HCT116 (cell line): Measurements from ENCODE around the gene DOCK10. TPM values are rescaled to one million over a fixed set of nuclear protein-coding genes. Genes with fewer than 3 reads are reported as not detected.

Source experiments
- ATAC-seq: fragments of 200-7000 bp; cut with Tn5 transposase; 2 replicates; pipeline ENCODE4 v1.9.1; 2020; ENCODE audit warnings: mild to moderate bottlenecking, moderate library complexity
- BruUV-seq: library from RNA; stranded (reverse); fragments of 400-500 nt; replicated peaks from 2 replicates; lab custom pipeline; 2021; lab: Mats Ljungman, UMichigan
- CTCF ChIA-PET: fragments of 300-600 bp; sonication (Branson Sonifier 250); formaldehyde crosslinking; loops from one replicate; lab custom pipeline; 2021; ENCODE audit warnings: antibody characterized with exemption; lab: Charles Lee
- POLR2A ChIA-PET: fragments of 300-600, 350-600 bp; sonication (Branson Sonifier 250); formaldehyde crosslinking; loops from one replicate; lab custom pipeline; 2021; ENCODE audit warnings: antibody characterized with exemption; lab: Charles Lee
- RAD21 ChIA-PET, 2 experiments: fragments of 300-600 bp; sonication (Branson Sonifier 250); formaldehyde crosslinking; loops; one replicate each; lab custom pipeline; 2023; ENCODE audit warnings: low total read pairs in 2 of 2; ENCODE audit not compliant: uncharacterized antibody in 2 of 2, unreplicated experiment in 2 of 2, low non-redundant PET in 1 of 2; lab: Charles Lee
- DNase-seq: peaks from one replicate; pipeline ENCODE4 v3.0.0-alpha.2; 2010; ENCODE audit warnings: low read depth, low spot score
- H2AFZ ChIP-seq: fragments of 200-600 bp; shearing (Covaris generic), sonication (generic); 2 replicates; pipeline ENCODE4 v1.6.1; 2017; ENCODE audit warnings: low read depth, mixed run types, mixed read lengths, antibody characterized with exemption, low read length; ENCODE audit not compliant: poor library complexity, severe bottlenecking
- H3K27ac ChIP-seq: 2 replicates; pipeline ENCODE4 v1.5.1; 2012; ENCODE audit warnings: low read depth, low read length
- H3K27me3 ChIP-seq: fragments of 200-600 bp; sonication (generic); 2 replicates; pipeline ENCODE4 v1.6.1; 2016; ENCODE audit warnings: mixed run types, low read length, mixed read lengths; ENCODE audit not compliant: insufficient read depth
- H3K36me3 ChIP-seq, 2 experiments: fragments of 200-500 bp in 1 of 2; fragments of 200-600 bp in 1 of 2; sonication (Bioruptor generic) in 1 of 2; sonication (generic) in 1 of 2; 2 replicates each; pipeline versions ENCODE4 v1.5.1 to v1.6.1; 2014 to 2016; ENCODE audit warnings: low read length in 2 of 2, inconsistent platforms in 1 of 2, mixed read lengths in 1 of 2, mixed run types in 1 of 2; ENCODE audit not compliant: insufficient read depth in 2 of 2, control insufficient read depth in 1 of 2
- H3K4me1 ChIP-seq, 2 experiments: fragments of 200-600 bp in 1 of 2; sonication (generic) in 1 of 2; 2 replicates each; pipeline versions ENCODE4 v1.5.1 to v1.6.1; 2012 to 2017; ENCODE audit warnings: low read length in 2 of 2, inconsistent platforms in 1 of 2, mild to moderate bottlenecking in 1 of 2, mixed read lengths in 1 of 2, mixed run types in 1 of 2, moderate library complexity in 1 of 2; ENCODE audit not compliant: insufficient read depth in 2 of 2, control insufficient read depth in 1 of 2
- H3K4me2 ChIP-seq: fragments of 200-600 bp; sonication (generic); 2 replicates; pipeline ENCODE4 v1.6.1; 2017; ENCODE audit warnings: mixed run types, low read length, mixed read lengths
- H3K4me3 ChIP-seq, 2 experiments: fragments of 200-600 bp in 1 of 2; sonication (generic) in 1 of 2; replicated peaks in 1 of 2; 2 replicates each; pipeline ENCODE4 v1.5.1; 2011 to 2016; ENCODE audit warnings: low read length in 2 of 2, control low read depth in 1 of 2, low read depth in 1 of 2, mild to moderate bottlenecking in 1 of 2, mixed read lengths in 1 of 2, mixed run types in 1 of 2
- H3K79me2 ChIP-seq: fragments of 200-600 bp; sonication (generic); 2 replicates; pipeline ENCODE4 v1.6.1; 2017; ENCODE audit warnings: mild to moderate bottlenecking, mixed run types, low read length, moderate library complexity, mixed read lengths; ENCODE audit not compliant: insufficient read depth
- H3K9ac ChIP-seq: fragments of 200-600 bp; sonication (generic); 2 replicates; pipeline ENCODE4 v1.6.1; 2016; ENCODE audit warnings: low read length, mixed read lengths
- H3K9me2 ChIP-seq: fragments of 200-600 bp; sonication (generic), shearing (Covaris generic); 2 replicates; pipeline ENCODE4 v1.6.1; 2017; ENCODE audit warnings: mixed run types, mild to moderate bottlenecking, moderate library complexity; ENCODE audit not compliant: insufficient read depth
- H3K9me3 ChIP-seq, 2 experiments: fragments of 200-500 bp in 1 of 2; fragments of 200-600 bp in 1 of 2; sonication (Bioruptor generic) in 1 of 2; sonication (generic) in 1 of 2; 2 replicates each; pipeline ENCODE4 v1.6.1; 2014 to 2017; ENCODE audit warnings: low read length in 2 of 2, mixed read lengths in 2 of 2, inconsistent platforms in 1 of 2, low read depth in 1 of 2, mild to moderate bottlenecking in 1 of 2, mixed run types in 1 of 2, moderate library complexity in 1 of 2; ENCODE audit not compliant: control insufficient read depth in 1 of 2, insufficient read depth in 1 of 2
- H4K20me1 ChIP-seq: fragments of 200-600 bp; sonication (generic), shearing (Covaris generic); 2 replicates; pipeline ENCODE4 v1.6.1; 2017; ENCODE audit warnings: mixed run types, mild to moderate bottlenecking, moderate library complexity; ENCODE audit not compliant: insufficient read depth
- CEBPB ChIP-seq: IDR thresholded peaks from 2 replicates; pipeline ENCODE4 v1.6.1; 2012; ENCODE audit warnings: low read depth
- ELF1 ChIP-seq: IDR thresholded peaks from 2 replicates; pipeline ENCODE4 v1.6.1; 2012; ENCODE audit warnings: low read depth, borderline replicate concordance
- EZH2phosphoT487 ChIP-seq: fragments of 200-600 bp; IDR thresholded peaks from 2 replicates; pipeline ENCODE4 v1.6.1; 2018; ENCODE audit warnings: antibody characterized with exemption, borderline replicate concordance
- FOSL1 ChIP-seq: IDR thresholded peaks from 2 replicates; pipeline ENCODE4 v1.6.1; 2012; ENCODE audit warnings: low read depth
- POLR2AphosphoS5 ChIP-seq: IDR thresholded peaks from 2 replicates; pipeline ENCODE4 v1.6.1; 2011; ENCODE audit warnings: mild to moderate bottlenecking, low read depth, low read length, moderate library complexity
- RAD21 ChIP-seq: IDR thresholded peaks from 2 replicates; pipeline ENCODE4 v1.6.1; 2012; ENCODE audit warnings: low read depth, mild to moderate bottlenecking
- REST ChIP-seq: IDR thresholded peaks from 2 replicates; pipeline ENCODE4 v1.6.1; 2012; ENCODE audit warnings: low read depth
- SIN3A ChIP-seq: IDR thresholded peaks from 2 replicates; pipeline ENCODE4 v1.6.1; 2012; ENCODE audit warnings: low read depth
- SP1 ChIP-seq: IDR thresholded peaks from 2 replicates; pipeline ENCODE4 v1.6.1; 2012; ENCODE audit warnings: low read depth
- SRF ChIP-seq: IDR thresholded peaks from 2 replicates; pipeline ENCODE4 v1.6.1; 2012; ENCODE audit warnings: low read depth
- TCF7L2 ChIP-seq: IDR thresholded peaks from 2 replicates; pipeline ENCODE4 v1.7.0; 2011; ENCODE audit warnings: borderline replicate concordance, inconsistent platforms; ENCODE audit not compliant: insufficient read depth, insufficient read length; ENCODE audit errors: extremely low read depth
- ZBTB33 ChIP-seq: IDR thresholded peaks from 2 replicates; pipeline ENCODE4 v1.6.1; 2011; ENCODE audit warnings: mild to moderate bottlenecking, low read length, moderate library complexity; ENCODE audit not compliant: insufficient replicate concordance; ENCODE audit errors: extremely low read depth
- ZFX ChIP-seq: fragments of 450-650 bp; IDR thresholded peaks from 2 replicates; pipeline ENCODE4 v1.6.1; 2017
- intact Hi-C: fragments of 100-400 bp; cut with micrococcal nuclease; formaldehyde crosslinking; loops from 2 replicates; pipeline ENCODE4 v1.10.0; 2022
- total RNA-seq: library from RNA; stranded (reverse); gene quantifications from one replicate; pipeline ENCODE4 v1.2.1, GENCODE V29; 2021; ENCODE audit not compliant: unreplicated experiment
- TF ChIP-seq, protein P1 (sequence below), 3 experiments: fragments of 200-600 bp in 1 of 3; sonication (generic) in 1 of 3; IDR thresholded peaks in 2 of 3; conservative IDR thresholded peaks in 1 of 3; 2 replicates each; pipeline ENCODE4 v1.5.1; 2012 to 2017; ENCODE audit warnings: low read depth in 2 of 3, low read length in 2 of 3, antibody characterized with exemption in 1 of 3, borderline replicate concordance in 1 of 3, control low read depth in 1 of 3, mild to moderate bottlenecking in 1 of 3, mixed read lengths in 1 of 3, mixed run types in 1 of 3, moderate library complexity in 1 of 3; ENCODE audit not compliant: insufficient read depth in 1 of 3
- TF ChIP-seq, protein P2 (sequence below): IDR thresholded peaks from 2 replicates; pipeline ENCODE4 v1.6.1; 2012
- TF ChIP-seq, protein P3 (sequence below): IDR thresholded peaks from 2 replicates; pipeline ENCODE4 v1.6.1; 2012

Gene DOCK10
- total RNA-seq, 1 experiment from 2014 or later: 0.54 TPM

DNA sequence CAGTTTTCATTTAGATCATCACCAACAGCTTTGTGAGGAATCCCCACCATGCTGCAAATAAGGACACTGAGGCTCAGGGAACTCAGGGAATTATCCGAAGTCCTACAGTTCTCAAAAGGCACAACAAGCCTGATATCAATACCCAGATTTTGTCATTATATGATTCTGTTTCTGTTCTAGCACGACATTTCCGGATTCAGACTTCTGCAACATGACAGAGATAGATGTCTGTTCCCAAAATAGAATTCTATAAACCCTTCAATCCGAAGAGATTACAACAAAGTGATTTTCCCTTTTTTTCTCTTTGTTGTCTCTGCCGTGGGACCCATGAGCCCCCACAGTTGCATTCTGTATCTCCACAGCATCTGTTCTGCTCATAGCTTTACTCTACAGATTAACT is 72.0 kb downstream of the DOCK10 start:
- Histone ChIP-seq H3K27me3 (no peaks in the 10 kb centered on the region), H3K27ac (no peak overlapping the region), H3K9me3 (no peaks in the 10 kb centered on the region), H3K4me2 (no peak overlapping the region)
- ChIA-PET CTCF (interaction anchor here (1.4 kb wide), 1 partner anchor 31 kb away, joined by 4 read pairs; no protein-coding TSS in a partner anchor), POLR2A (no interaction called here)
- BruUV-seq: no TSS peak
- no peak for ATAC-seq
- TF ChIP-seq CEBPB: no peak
- no peak for TF ChIP-seq SP1
- TF ChIP-seq FOSL1: no peak
- TF ChIP-seq ZFX: no peak
- no peak for TF ChIP-seq SIN3A
- TF ChIP-seq SRF: no peak
- TF ChIP-seq POLR2AphosphoS5: no peak
- TF ChIP-seq, protein P1, sequence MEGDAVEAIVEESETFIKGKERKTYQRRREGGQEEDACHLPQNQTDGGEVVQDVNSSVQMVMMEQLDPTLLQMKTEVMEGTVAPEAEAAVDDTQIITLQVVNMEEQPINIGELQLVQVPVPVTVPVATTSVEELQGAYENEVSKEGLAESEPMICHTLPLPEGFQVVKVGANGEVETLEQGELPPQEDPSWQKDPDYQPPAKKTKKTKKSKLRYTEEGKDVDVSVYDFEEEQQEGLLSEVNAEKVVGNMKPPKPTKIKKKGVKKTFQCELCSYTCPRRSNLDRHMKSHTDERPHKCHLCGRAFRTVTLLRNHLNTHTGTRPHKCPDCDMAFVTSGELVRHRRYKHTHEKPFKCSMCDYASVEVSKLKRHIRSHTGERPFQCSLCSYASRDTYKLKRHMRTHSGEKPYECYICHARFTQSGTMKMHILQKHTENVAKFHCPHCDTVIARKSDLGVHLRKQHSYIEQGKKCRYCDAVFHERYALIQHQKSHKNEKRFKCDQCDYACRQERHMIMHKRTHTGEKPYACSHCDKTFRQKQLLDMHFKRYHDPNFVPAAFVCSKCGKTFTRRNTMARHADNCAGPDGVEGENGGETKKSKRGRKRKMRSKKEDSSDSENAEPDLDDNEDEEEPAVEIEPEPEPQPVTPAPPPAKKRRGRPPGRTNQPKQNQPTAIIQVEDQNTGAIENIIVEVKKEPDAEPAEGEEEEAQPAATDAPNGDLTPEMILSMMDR (IDR thresholded peaks at IDR 0.05 in 2 of 3, conservative IDR thresholded peaks at IDR 0.05 in 1 of 3; ENCODE audit: borderline replicate concordance in 1 of 3, insufficient read depth in 1 of 3, low read depth in 2 of 3, low read length in 2 of 3): no peak
- TF ChIP-seq, protein P2, sequence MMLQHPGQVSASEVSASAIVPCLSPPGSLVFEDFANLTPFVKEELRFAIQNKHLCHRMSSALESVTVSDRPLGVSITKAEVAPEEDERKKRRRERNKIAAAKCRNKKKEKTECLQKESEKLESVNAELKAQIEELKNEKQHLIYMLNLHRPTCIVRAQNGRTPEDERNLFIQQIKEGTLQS: no peak
- TF ChIP-seq ZBTB33: no peak
- TF ChIP-seq, protein P3, sequence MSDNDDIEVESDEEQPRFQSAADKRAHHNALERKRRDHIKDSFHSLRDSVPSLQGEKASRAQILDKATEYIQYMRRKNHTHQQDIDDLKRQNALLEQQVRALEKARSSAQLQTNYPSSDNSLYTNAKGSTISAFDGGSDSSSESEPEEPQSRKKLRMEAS: no peak
- TF ChIP-seq TCF7L2: no peak
- TF ChIP-seq ELF1: no peak
- TF ChIP-seq REST: no peak
- no peak for TF ChIP-seq EZH2phosphoT487
- TF ChIP-seq RAD21: no peak
- TF ChIP-seq, all 23 proteins: peak for 0
- H3K36me3 ChIP-seq: no peaks in the 10 kb centered on the region
- H3K9ac ChIP-seq: no peak overlapping the region
- H3K4me3 ChIP-seq: no peak overlapping the region
- no peaks in the 10 kb centered on the region for H3K9me2 ChIP-seq
- H2AFZ ChIP-seq: no peak overlapping the region
- intact Hi-C loops: no loop called here
- DNase-seq: no peak
- no peaks in the 10 kb centered on the region for H4K20me1 ChIP-seq
- no peaks in the 10 kb centered on the region for H3K79me2 ChIP-seq
- peaks cover 5 to 11% of the 10 kb centered on the region in 2 experiments; a peak in 2 of 4 replicates for H3K4me1 ChIP-seq
- RAD21 ChIA-PET: no interaction called here
